GM23248 (cell line): ENCODE results near the gene FAM83G.

Source experiments
- EZH2 ChIP-seq: fragments of 200-600 bp; sonication (generic); IDR thresholded peaks from 2 replicates; pipeline ENCODE4 v1.6.1; 2018; ENCODE audit warnings: antibody characterized with exemption, mild to moderate bottlenecking; ENCODE audit not compliant: insufficient read depth, poor library complexity, severe bottlenecking
- EZH2phosphoT487 ChIP-seq: fragments of 200-600 bp; sonication (generic); IDR thresholded peaks from 2 replicates; pipeline ENCODE4 v1.6.1; 2018; ENCODE audit warnings: antibody characterized with exemption, moderate library complexity, mild to moderate bottlenecking, low read depth; ENCODE audit not compliant: insufficient read depth

DNA sequence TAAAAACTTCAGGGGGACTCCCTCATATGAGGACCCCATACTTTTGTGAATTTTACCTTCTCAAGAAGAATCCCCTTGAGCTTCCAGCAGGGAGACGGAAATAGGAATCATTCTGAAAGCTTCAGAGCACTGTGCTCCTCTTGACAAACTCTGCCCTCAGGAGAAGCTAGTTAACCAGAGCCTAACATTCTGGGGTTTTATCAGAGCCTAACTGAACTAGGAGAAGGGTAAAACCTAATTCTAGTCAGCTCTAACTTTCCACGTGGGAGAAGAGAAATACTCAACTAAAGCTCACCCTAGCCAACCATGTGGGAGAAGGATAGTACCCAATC lies 65.9 kb downstream of the FAM83G start:
- TF ChIP-seq EZH2 (no peak), EZH2phosphoT487 (no peak)
